HT1080 (cell line): ENCODE results near the gene RBL1. TPM values are rescaled to one million over a fixed set of nuclear protein-coding genes. Genes with fewer than 3 reads are reported as not detected.
"Not testable (repeated sequence)": the region's sequence is repeated elsewhere in the genome, so short reads cannot be mapped to it uniquely, and the experiment has no call there.

Source experiments
- DNase-seq: peaks from one replicate; pipeline ENCODE4 v3.0.0-alpha.2; 2015; ENCODE audit warnings: low read depth
- total RNA-seq: library from RNA; depleted of rRNA; stranded (reverse); fragments of >200 nt; shearing (Covaris generic); gene quantifications from 2 replicates; pipeline ENCODE4 v1.2.3, GENCODE V29; 2014

The RBL1 gene
- total RNA-seq, 1 experiment from 2014 or later: 24.1 TPM

DNA sequence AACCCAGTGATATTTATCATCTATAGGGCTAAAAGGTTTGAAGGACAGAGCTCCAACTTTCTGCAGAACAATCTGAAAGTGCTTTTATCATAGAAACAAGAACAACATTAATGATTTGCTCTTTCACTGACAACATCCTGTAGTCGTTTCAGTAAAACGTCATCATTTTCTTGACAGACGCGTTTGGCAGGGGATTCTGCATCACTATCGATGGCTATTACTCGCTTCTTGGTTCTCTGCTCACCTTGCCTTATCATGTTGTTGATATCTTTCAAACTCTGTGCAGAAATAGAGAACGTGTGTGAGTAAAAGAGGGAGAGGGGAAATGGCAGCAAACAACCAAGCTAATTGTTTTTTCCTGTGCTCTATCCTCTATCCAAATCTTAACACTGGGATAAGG lies 97.1 kb downstream of the RBL1 start:
- no peak for DNase-seq

DNA sequence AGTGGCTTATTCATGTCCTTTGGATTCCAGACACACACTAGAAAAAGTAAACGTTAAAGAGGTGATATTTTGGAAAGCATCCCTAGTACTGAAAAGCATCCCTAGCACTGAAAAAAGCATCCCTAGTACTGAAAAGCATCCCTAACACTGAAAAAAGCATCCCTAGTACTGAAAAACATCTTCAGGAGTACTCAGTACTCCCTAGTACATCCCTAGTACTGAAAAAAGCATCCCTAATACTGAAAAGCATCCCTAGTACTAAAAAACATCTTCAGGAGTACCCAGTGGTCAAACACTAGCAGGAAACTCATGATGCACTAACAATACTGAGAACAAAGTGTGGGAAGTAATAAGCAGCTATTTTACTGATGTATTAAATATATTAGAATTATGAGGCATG lies 98.7 kb downstream of the RBL1 start:
- DNase-seq: no peak

DNA sequence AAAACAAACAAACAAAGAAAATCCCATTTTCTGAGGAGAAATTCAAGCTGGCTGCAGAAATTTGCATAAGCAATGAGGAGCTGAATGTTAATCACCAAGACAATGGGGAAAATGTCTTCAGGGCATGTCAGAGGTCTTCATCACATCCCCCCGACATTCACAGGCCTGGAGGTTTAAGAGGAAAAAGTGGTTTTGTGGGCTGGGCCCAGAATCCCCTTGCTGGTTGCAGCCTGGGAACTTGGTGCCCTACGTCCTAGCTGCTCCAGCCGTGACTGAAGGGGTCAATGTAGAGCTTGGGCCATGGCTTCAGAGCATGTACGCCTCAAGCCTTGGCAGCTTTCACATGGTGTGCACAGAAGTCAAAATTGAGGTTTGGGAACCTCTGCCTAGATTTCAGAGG lies 101.6 kb downstream of the RBL1 start:
- DNase-seq: not testable (repeated sequence)

DNA sequence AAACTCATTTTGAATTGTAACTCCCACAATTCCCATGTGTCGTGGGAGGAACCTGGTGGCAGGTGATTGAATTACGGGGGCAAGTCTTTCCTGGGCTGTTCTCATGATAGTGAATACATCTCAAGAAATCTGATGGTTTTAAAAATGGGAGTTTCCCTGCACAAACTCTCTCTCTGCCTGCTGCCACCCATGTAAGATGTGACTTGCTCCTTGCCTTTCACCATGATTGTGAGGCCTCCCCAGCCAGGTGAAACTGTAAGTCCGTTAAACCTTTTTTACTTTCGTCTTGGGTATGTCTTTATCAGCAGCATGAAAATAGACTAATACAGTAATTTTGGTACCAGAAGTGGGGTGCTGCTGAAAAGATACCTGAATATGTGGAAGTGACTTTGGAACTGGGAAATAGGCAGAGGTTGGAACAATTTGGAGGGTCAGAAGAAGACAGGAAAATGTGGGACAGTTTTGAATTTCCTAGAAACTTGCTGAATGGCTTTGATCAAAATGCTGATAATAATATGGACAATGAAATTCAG lies 102.9 kb downstream of the RBL1 start:
- no peak for DNase-seq

DNA sequence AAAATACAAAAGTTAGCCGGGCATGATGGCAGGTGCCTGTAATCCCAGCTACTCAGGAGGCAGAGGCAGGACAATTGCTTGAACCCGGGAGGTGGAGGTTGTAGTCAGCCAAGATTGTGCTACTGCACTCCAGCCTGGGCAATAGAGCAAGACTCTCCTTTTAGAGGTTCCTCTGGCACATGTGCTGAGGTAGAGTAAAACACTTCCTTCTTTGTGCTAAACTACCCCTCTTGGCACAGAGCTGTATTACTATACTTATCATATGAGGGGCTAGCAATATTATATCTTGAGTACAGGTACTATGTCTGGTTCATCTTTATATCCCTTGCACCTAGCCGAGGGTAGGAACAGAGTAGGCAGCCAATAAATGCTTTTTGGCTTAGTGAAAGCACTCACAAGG lies 104.1 kb downstream of the RBL1 start:
- no peak for DNase-seq

DNA sequence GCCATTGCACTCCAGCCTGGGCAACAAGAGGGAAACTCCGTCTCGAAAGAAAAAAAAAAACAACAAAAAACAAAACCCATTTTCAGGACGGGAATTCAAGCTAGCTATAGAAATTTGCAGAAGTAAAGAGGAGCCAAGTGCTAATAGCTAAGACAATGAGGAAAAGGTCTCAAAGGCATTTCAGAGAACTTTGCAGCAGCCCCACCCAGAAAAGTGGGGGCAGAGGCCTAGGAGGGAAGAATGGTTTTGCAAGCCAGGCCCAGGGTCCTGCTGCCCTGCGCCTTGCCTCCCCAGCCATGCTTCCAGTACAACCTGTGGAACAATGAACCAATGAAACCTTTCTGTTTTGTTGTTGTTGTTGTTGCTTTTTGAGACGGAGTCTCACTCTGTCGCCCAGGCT lies 106.0 kb downstream of the RBL1 start:
- DNase-seq: no peak

DNA sequence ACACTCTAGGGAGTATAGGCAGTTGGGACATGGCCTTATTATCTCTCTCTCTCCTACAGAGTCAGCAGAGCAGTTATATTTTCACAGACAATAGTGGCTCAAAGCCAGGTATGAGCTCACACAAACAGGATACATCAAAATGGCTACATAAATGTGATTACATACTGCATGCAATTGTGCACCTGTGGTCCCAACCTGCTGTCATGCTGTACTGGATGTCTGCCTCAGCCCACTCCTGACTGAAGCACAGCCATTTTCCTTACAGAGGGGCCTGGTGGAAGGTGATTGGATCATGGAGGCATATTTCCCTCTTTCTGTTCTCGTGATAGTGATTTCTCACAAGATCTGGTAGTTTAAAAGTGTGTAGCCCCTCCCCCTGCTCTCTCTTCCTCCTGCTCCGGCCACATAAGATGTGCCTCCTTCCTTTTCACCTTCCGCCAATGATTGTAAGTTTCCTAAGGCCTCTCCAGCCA lies 107.3 kb downstream of the RBL1 start:
- peak; percentile 58 for DNase-seq

DNA sequence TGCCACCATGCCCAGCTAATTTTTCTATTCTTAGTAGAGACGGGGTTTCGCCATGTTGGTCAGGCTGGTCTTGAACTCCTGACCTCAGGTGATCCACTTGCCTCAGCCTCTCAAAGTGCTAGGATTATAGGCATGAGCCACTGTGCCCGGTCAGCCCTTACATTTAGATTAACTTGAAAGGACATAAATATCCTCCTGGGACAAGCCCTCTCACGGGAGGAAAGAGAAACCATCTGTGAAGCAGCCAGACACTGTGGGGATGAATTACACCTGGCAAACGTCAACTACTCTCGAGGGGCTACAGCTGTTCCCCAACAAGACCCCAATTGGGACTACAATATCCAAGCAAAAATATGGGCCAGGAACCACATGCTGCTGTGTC lies 111.5 kb downstream of the RBL1 start:
- DNase-seq: no peak

DNA sequence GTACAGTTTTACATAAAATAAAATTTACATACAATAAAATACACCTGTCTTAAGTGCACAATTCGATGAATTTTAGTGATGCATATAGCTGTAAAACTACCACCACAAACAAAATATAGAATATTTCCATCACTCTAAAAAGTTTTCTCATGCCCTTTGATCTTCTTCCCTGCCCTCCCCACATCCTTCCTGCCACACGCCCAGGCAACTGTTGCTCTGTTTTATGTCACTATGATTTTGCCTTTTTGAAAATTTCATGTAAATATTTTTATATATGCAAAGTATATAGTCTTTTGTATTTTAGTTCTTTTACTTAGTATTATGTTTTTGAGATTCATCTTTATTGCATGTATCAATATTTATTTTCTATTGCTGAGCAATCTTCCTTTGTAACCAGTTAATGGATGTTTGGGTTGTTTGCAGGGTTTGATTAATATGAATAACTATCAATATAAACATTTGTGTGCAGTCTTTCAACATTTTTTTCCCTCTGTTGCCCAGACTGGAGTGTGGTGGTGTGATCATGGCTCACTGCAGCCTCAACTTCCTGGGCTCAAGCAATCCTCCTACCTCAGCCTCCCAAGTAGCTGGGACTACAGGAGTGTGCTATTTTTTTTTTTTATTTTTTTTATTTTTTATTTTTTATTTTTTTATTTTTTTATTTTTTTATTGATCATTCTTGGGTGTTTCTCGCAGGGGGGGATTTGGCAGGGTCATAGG lies 120.5 kb downstream of the RBL1 start:
- DNase-seq: no peak

DNA sequence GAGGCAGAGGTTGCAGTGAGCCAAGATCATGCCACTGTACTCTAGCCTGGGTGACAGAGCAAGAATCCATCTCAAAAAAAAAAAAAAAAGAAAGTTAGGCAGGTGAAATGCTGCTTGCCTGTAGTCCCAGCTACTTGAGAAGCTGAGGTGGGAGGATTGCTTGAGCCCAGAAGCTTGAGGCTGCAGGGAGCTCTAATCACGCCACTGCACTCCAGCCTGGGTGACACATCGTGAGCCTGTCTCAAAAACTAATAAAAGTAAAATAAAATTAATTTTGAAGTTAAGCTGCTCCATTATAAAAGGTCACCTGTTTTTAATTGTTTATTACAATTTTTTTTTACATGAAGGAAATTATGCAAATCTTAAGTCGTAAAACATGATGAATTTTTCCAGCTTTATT lies 121.1 kb downstream of the RBL1 start:
- DNase-seq: no peak

DNA sequence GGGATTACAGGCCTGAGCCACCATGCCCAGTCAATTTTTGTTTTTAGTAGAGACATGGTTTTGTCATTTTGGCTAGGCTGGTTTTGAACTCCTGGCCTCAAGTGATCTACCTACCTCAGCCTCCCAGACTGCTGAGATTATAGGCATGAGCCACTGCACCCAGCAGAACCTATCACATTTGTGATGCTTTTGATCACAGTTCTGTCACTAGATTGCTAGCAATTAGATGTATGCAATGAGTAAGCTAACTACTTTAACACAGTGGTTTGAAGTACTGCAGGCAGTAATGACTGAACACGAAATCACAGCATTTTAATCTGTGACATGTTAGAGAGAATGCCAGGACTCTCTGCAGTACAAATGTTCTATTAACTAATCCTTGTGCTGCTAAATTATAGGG lies 124.7 kb downstream of the RBL1 start:
- no peak for DNase-seq

DNA sequence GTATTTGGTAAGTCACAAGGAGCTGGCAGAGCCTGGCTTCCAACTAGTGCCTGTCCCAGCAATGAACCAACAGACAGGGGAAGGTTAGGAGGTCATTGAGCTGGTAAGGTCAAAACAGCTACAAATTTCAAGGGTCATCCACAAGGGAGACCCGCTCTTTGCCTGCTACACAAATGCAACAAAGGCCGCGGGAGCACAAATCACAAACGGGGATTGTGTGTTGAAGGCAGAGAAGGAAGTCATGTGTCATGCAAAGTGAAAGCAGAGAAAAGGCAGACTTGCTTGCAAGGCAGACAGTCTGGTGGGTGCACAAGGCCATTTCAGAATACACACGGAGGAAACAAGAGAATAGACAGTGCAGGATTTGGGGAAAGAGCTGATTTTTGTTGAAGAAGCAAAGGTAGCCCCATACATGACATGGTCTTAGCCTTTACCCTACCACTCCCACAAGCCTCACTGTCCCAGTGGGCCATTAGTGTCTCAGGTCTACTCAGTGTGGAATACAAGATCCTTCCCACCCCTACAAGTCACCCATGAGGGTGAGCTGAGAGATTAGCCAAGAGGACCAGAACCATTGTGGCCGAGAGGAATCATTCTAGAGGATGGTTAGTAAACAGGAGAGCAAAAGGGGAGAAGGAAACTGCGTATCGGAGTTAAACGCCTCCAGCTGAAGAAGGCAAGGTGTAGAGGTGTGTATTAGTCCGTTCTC lies 126.2 kb downstream of the RBL1 start:
- no peak for DNase-seq

DNA sequence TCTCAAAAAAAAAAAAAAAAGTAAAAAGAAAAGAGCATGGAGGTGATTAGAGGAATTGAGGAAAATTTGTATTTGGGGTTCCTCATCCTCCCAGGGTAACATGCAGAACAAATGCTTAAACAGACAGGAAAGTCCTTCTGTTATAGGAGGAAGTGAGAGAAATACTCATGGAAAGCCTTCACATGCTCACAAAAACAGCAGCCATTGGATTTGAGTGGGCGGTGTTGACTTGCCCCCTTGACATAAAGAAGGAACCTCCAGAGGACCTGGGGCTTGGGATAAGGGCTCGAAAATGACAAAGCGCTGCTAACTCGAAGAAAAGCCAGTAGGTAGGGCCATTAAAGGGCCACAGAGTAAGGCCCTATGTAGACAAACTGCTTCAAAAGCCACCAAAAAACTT lies 126.7 kb downstream of the RBL1 start:
- no peak for DNase-seq

DNA sequence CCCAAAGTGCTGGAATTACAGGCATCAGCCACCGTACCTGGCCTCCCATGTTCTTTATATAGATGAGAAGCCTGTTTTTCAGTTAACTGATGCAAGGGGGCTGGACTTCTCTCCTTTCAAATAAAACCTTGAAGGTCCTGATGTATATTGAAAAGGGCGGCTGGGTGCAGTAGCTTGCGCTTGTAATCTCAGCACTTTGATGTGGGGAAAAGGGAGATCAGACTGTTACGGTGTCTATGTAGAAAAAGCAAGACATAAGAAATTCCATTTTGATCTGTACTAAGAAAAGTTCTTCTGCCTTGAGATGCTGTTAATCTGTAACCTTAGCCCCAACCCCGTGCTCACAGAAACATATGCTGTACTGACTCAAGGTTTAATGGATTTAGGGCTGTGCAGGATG lies 128.2 kb downstream of the RBL1 start:
- DNase-seq: no peak

DNA sequence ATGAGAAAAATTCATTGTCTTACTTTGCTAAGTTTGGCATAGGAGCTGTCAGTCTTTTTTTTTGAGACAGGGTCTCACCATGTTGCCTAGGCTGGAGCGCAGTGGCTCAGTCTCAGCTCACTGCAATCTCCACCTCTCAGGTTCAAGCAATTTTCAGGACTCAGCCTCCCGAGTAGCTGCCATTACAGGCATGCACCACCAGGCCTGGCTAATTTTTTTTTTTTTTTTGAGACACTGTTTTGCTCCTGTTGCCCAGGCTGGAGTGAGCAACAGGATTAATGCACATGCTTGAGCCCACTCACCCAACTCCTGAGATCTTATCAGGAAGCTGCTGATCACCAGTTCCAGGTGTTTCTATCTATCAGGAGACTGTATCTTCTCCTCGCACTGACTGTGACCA lies 128.8 kb downstream of the RBL1 start:
- DNase-seq: not testable (repeated sequence)

DNA sequence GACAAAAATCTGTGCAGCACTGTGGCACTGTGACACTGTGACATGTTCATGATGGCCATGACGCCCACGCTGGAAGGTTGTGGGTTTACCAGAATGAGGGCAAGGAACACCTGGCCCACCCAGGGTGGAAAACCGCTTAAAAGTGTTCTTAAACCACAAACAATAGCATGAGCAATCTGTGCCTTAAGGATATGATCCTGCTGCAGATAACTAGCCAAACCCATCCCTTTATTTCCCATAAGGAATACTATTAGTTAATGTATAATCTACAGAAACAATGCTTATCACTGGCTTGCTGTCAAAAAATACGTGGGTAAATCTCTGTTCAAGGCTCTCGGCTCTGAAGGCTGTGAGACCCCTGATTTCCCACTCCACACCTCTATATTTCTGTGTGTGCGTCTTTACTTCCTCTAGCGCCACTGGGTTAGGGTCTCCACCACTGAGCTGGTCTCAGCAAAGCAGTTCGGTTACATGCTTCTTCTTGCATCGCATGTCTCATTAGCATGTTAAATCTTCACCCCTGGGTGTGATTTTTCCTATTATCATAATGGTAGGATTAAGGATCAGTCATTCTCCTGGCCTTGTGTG lies 133.3 kb downstream of the RBL1 start:
- DNase-seq: not testable (repeated sequence)

DNA sequence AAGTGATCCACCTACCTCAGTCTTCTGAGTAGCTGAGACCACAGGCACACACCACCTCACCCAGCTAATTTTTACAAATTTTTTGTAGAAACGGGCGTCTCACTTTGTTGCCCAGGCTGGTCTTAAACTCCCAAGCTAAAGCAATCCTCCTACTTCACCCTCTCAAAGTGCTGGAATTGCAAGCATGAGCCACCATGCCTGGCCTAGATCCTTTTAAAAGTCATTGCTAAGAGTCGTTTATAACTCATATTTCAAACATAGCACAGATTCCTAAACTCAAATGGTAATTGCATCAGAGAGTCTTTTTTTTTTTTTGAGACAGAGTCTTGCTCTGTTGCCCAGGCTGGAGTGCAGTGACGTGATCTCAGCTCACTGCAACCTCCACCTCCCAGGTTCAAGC lies 136.6 kb downstream of the RBL1 start:
- no peak for DNase-seq

DNA sequence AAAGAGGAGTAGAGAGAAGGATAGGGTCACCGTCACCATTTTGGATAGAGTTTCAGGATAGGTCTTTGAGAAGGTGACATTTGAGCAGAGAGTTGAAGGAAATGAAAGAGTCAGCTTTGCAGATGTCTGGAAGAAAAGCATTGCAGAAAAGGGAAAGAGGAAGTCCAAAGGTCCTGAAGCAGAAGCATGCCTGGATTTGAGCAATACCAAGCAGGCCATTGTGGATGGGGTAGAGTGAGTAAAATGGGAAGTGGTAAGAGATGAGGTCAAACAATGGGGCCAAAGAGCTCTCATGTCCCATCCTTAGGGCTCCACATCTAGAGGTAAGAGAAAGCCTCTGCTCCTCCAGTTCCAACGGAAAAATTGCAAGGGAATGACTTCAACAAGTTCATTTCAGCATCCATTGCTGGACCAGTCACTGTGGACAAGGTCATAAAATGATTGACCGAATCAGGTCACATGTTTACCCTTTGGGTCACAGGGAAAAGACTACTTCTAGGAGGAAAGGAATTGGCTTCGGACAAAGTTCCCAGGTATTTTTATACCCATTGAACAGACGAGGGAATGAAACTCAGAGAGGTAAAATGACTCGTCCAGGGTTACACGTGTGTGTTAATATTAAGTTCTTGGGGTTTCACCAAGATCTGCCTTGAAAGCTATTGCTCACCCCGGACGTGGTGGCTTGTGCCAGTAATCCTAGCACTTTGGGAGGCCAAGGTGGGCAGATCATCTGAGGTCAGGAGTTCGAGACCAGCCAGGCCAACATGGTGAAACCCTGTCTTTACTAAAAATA lies 137.7 kb downstream of the RBL1 start:
- DNase-seq: no peak

DNA sequence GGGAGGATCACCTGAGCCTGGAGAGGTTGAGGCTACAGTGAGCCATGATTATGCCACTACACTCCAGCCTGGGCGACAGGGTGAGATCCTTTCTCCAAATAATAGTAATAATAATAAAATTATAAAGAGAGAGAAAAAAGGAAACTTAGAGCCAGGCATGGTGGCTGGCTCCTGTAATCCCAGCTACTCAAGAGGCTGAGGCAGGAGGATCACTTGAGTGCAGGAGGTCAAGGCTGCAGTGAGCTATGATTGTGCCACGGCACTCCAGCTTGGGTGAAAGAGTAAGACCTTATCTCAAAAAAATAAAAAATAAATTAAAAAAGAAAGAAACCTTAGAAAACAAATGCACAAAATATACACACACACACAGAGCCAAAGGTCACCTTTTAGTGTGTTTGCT lies 139.1 kb downstream of the RBL1 start:
- DNase-seq: no peak

DNA sequence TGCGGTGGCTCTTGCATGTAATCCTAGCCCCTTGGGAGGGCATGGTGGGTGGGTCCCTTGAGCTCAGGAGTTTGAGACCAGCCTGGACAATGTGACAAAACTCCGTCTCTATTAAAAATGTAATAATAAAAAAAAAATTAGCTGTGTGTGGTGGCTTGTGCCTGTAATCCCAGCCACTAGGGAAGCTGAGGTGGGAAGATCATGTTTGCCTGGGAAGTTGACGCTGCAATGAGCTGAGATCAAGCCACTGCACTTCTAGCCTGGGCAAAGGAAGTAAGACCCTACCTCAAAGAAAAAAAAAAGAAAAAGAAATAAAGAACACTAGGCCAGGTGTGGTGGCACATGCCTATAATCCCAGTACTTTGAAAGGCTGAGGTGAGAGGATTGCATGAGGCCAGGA lies 139.8 kb downstream of the RBL1 start:
- no peak for DNase-seq

DNA sequence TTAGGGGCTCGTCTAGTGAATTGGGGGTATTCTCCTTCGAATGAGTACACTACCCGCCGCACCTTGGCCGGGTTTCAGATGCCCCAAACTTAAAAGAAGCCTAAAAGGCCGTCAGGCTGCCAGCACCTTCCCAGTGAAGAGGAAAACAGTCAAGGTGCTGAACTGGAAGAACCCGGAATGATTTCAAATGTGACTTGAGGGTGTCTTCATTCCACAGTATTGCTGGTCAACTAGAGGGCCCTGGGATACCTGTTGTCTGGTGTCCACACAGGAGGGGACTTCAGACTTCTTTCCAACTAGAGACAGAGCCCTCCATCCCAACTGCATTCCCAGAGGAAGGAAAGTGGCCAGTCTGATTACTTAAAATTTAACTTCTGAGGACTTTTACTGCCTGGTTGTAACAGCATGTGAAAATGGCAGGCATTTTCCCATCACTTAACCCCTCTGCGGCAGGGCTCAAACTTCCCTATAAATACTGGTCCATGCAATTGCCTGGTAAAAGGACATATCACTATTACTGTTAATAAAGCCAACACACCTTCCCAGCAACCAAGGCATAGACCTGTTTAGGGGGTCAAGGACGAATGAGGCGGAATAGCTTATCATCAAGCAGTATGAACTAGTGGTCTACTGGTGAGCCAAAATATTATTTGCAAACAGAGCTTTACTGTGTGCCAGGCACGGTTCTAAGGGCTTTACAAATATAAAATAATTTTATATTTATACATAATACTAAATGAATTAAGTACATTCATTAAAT lies 143.6 kb downstream of the RBL1 start:
- DNase-seq: no peak
